Measurements from ENCODE around the gene CNTNAP5.

- TF ChIP-seq CTCF (IDR thresholded peaks at IDR 0.05), result no peak
- TF ChIP-seq POLR2AphosphoS5 (IDR thresholded peaks at IDR 0.05; ENCODE audit: low read depth, low read length), result no peak
- TF ChIP-seq REST (IDR thresholded peaks at IDR 0.05; ENCODE audit: insufficient read depth in 1 of 2, low read depth in 2 of 2, low read length in 1 of 2), result no peak
- no peak for TF ChIP-seq TCF7L2 (IDR thresholded peaks at IDR 0.05; ENCODE audit: low read depth, low read length)
- TF ChIP-seq SIN3A (IDR thresholded peaks at IDR 0.05; ENCODE audit: borderline replicate concordance, insufficient read depth, low read depth, low read length), result no peak
These were observed 751.2 kb downstream of the CNTNAP5 start for GRCh38 chr2:124776332-124776731.
